Measurements from ENCODE around the gene TBRG1. TPM values are rescaled to one million over a fixed set of nuclear protein-coding genes. Genes with fewer than 3 reads are reported as not detected.
"Not testable (repeated sequence)": the region's sequence is repeated elsewhere in the genome, so short reads cannot be mapped to it uniquely, and the experiment has no call there.

The TBRG1 gene
- 16.1 and 19.4 TPM in 2 replicates for total RNA-seq

GRCh38 chr11:124622531-124623451 is at the start of gene TBRG1:
Gene TBRG1 (plus strand): TSS chr11:124622864. CDS start chr11:124623084, 220 bp downstream.
- peak; percentile 80 for DNase-seq (ENCODE audit: low read depth, low spot score)

DNA sequence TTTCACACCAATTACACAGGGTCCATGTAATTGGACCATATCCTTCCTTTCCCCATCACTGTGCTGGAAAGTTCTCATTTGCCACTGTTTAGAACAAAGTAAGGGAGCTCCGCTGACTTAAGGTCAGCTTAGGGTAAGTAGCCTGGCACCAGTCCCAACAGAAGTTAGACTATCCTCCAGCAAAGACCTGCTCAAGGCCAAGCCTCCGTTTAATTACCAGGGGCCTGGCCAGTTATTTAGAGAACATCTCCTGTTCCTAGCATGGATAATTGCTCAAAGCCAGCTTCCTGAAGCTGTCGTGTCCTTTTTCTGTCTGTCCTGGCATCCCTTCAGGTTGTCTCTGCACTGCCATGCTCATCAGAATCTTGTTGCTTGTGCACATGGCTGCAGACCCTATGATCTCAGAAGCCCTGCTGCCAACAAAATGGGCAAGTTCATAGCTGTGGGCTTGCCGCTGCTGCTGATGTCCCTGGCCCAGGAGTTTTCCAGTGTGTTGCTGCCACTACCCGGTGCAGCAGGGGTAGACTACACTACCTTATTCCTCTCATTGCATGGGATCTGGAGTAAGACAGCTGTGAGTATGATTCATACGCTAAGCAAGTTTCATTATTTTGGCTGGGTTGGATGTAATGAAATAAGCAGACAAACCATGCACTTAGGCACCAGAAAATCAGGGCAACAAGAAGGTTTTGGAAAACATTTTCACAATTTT is 44.8 kb upstream of the TBRG1 start:
- DNase-seq (ENCODE audit: low read depth, low spot score) = no peak

GRCh38 chr11:124578761-124579160 is 43.9 kb upstream of the TBRG1 start:
- no peak for DNase-seq (ENCODE audit: low read depth, low spot score)

GRCh38 chr11:124581817-124582216 is 40.8 kb upstream of the TBRG1 start:
- no peak for DNase-seq (ENCODE audit: low read depth, low spot score)

DNA sequence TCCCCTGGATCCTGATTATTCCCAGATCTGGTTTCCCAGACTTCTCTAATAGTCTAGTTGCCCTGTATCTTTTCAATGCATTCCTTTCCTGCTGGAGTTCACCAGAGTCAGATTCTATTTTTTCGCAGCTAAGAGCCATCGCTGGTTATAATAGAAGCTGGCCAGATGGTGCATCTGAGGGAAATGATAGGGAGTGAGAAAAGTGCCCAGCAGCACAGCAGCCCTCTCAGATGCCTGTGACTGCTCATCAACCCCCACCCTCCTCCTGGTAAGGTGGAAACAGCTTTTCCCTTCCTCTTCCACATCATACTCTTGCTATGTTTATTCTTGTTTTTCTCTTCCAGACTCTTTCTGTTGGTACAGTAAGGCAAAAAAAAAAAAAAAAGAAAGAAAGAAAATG is 40.1 kb upstream of the TBRG1 start:
- no peak for DNase-seq (ENCODE audit: low read depth, low spot score)

GRCh38 chr11:124583781-124584180 is 38.9 kb upstream of the TBRG1 start:
- no peak for DNase-seq (ENCODE audit: low read depth, low spot score)

GRCh38 chr11:124584681-124585372 is 37.8 kb upstream of the TBRG1 start:
- DNase-seq (ENCODE audit: low read depth, low spot score) = no peak

DNA sequence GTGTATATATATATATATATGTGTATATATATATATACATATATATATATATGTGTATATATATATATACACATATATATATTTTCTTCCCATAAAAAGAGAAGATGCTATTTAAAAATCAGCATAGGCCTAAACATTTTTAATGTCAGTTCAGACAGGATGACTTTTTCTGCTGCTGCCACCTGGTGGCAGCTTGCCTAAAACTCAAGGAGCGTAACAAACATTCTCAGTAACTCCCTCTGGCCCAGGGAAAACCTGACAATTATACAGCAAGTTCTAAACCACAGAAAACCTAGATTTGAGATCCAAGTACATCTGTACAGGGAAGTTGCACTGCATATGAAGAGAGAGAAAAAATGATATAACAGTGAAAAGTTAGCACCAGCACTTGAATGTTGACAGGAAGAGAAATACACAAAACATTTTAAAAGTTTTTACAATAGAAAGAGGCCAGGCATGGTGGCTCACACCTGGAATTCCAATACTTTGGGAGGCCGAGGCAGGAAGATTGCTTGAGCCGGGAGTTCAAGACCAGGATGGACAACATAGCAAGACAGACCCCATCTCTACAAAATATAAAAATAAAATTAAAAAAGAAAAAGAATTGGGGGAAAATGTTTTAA is 36.3 kb upstream of the TBRG1 start:
- peak; percentile 5 for DNase-seq (ENCODE audit: low read depth, low spot score)

DNA sequence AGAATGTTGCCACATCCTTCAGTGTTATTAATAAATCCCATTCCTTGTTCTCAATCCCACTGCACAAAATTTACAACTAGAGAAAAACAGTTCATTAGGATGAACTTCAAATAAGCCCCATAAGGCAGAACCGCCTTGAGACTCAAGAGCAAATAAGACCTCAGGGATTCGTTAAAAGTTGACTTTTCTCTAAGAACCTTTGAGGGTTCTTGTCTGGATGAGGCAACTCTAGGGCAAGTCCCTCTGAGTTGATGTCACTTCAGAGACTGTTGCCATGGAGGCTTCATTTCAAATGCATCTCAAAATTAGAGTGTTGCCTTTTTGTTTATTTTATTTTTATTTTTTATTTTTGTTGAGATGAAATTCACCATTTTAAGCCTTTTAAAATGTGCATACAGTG is 31.2 kb upstream of the TBRG1 start:
- no peak for DNase-seq (ENCODE audit: low read depth, low spot score)

GRCh38 chr11:124592627-124593026 is 30.0 kb upstream of the TBRG1 start:
- DNase-seq (ENCODE audit: low read depth, low spot score) = no peak

DNA sequence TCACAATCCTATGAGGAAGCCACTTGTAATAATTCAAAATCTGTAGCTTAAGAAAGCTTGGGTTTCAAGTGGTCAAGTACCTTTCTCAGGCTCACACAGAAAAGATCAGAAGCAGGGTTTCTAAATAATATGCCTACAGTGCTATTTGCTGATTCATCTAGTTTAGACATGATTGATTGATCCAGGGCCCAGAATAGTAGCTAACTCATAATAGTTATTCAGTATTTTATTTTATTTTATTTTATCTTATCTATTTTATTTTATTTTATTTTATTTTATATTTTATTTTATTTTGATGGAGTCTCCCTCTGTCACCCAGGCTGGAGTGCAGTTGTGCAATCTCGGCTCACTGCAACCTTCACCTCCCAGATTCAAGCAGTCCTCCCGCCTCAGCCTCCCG is 27.4 kb upstream of the TBRG1 start:
- DNase-seq (ENCODE audit: low read depth, low spot score) = no peak

DNA sequence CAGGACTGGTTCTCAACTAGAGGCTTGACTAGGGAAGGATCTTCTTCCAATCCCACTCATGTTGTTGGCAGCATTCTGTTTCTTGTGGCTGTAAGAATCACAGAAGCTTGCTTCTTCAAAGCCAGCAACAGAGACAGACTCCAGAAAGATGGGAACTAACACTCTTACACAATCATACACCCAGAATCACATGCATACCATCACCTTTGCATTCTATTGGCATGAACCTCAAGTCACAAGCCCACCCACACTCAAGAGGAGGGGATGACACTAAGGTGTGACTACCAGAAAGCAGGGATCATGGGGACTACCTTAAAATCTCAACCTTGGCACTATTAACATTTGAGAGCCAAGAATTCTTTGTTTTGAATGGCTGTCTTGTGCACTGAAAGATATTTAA is 25.0 kb upstream of the TBRG1 start:
- DNase-seq (ENCODE audit: low read depth, low spot score) = no peak

GRCh38 chr11:124600621-124601320 is 21.9 kb upstream of the TBRG1 start:
- DNase-seq (ENCODE audit: low read depth, low spot score) = no peak

DNA sequence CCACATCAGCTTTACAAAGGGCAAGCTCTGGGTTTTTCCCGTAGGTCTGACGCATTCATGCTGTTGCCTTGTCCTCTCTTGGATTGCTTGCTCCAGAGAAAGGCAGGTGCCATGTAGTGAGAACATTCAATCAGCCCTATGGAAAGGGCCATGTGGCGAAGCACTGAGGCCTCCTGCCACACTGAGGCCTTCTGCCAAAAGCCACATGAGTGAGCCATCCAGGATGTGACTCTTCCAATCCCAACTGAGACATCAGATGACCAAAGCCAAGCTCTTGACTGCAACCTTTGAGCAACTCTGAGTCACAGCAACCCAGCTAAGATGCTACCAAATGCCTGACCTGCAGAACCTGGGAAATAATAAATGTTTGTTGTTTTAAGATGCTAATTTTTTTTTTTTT is 20.5 kb upstream of the TBRG1 start:
- no peak for DNase-seq (ENCODE audit: low read depth, low spot score)

DNA sequence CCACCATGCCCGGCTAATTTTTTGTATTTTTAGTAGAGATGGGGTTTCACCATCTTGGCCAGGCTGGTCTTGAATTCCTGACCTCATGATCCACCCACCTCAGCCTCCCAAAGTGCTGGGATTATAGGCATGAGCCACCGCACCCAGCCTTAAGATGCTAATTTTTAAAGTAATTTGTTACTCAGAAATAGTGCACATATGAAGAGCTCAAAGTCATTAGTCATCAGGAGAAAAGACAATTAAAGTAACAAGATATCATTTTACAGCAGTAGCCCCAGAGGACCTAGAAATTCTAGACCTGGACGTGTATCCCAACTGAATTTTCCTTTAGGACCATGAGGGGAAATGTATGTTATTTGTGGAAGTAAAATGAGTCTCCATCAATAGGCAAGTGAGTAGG is 19.9 kb upstream of the TBRG1 start:
- not testable (repeated sequence) for DNase-seq (ENCODE audit: low read depth, low spot score)

DNA sequence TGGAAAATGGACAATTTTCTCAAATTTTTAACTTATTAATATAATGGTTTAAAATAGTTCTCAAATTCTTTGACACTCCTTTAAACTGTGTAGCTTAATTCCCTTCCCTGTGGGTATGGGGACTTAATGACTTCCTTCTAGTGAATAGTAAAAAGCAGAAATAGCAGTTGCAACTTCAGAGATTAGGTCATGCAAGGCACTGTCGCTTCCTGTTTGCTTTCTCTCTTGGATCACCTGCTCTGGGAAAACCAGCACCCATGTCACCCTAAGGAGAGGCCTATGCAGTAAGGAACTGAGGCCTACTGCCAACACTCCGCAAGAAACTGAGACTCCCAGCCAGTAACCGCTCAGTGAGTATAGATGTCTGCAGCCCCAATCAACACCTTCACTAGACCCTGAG is 16.9 kb upstream of the TBRG1 start:
- no peak for DNase-seq (ENCODE audit: low read depth, low spot score)

DNA sequence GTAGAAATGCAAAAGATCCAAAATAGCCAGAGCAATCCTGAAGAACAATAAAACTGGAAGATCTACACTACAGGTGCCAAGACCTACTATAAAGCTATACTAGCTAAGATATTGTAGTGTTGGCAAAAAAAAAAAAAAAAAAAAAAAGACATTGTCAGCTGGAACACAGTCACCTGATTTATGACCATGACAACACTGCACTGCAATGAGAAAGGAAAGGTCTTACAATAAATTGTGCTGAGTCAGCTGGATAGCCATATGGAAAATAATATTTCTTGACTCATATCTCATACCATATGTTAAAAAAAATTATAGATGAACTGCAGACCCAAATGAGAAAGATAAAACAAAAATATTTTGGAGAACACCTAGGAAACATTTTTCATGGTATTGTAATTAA is 14.5 kb upstream of the TBRG1 start:
- DNase-seq (ENCODE audit: low read depth, low spot score) = no peak

GRCh38 chr11:124610295-124610694 is 12.4 kb upstream of the TBRG1 start:
- DNase-seq (ENCODE audit: low read depth, low spot score) = no peak

DNA sequence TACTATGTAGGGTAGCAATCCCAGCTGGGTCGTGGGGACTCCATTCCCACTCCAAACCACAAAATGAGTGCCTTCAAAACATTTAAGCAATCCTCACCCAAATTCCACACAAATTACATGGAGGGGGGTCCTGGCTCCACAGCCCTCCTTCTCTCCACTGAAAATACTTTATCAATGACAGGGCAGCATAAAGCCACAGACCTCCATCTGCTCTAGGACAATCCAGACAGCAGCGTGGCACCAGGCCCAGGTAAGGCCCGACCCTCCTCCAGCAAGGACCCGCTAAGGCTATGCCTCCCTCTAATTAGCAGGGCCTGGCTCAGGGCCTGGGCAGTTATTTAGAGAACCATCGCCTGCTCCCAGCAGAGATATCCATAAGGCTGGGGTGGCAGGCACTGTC is 11.6 kb upstream of the TBRG1 start, which contains the start of gene PANX3:
PANX3 (plus strand) TSS at position 365 of the 400 bp plus-strand sequence. CDS start 129 bp downstream, outside the sequence.
- DNase-seq (ENCODE audit: low read depth, low spot score) = no peak

- DNase-seq (ENCODE audit: low read depth, low spot score) = no peak
These were observed 10.6 kb upstream of the TBRG1 start for GRCh38 chr11:124612045-124612444.

All from pulmonary artery endothelial cell (primary cell).